KMS-11 (cell line): ENCODE measurements around the gene METTL2B.
"Not testable (repeated sequence)": the region's sequence is repeated elsewhere in the genome, so short reads cannot be mapped to it uniquely, and the experiment has no call there.

Source experiments
- H2AFZ ChIP-seq: fragments of 200-600 bp; sonication (generic); 2 replicates; pipeline ENCODE4 v1.6.1; 2016; ENCODE audit warnings: antibody characterized with exemption, mixed run types, low read depth
- H3K27ac ChIP-seq: fragments of 200-600 bp; sonication (generic); 2 replicates; pipeline ENCODE4 v1.6.1; 2016; ENCODE audit warnings: mild to moderate bottlenecking, mixed run types
- H3K27me3 ChIP-seq: fragments of 200-600 bp; sonication (generic); 2 replicates; pipeline ENCODE4 v1.6.1; 2017; ENCODE audit warnings: mild to moderate bottlenecking, low read depth, mixed run types, moderate library complexity; ENCODE audit not compliant: insufficient read depth
- H3K36me3 ChIP-seq: fragments of 200-600 bp; sonication (generic); 2 replicates; pipeline ENCODE4 v1.6.1; 2017; ENCODE audit warnings: mild to moderate bottlenecking, mixed run types; ENCODE audit not compliant: insufficient read depth
- H3K4me1 ChIP-seq: fragments of 200-600 bp; sonication (generic); 2 replicates; pipeline ENCODE4 v1.6.1; 2016; ENCODE audit warnings: mild to moderate bottlenecking, low read depth, mixed run types; ENCODE audit not compliant: poor library complexity, severe bottlenecking
- H3K4me2 ChIP-seq: fragments of 200-600 bp; sonication (generic); 2 replicates; pipeline ENCODE4 v1.7.0; 2016; ENCODE audit warnings: mild to moderate bottlenecking, mixed run types
- H3K4me3 ChIP-seq: fragments of 200-600 bp; sonication (generic); IDR thresholded peaks from 2 replicates; pipeline ENCODE4 v1.6.1; 2017; ENCODE audit warnings: low read depth, low read length, mixed read lengths; ENCODE audit not compliant: insufficient read depth
- H3K79me2 ChIP-seq: fragments of 200-600 bp; sonication (generic); 2 replicates; pipeline ENCODE4 v1.6.1; 2016; ENCODE audit warnings: low read depth, mixed run types; ENCODE audit not compliant: insufficient read depth
- H3K9ac ChIP-seq: fragments of 200-600 bp; sonication (generic); 2 replicates; pipeline ENCODE4 v1.6.1; 2016; ENCODE audit warnings: mild to moderate bottlenecking, mixed run types
- H4K20me1 ChIP-seq: fragments of 200-600 bp; sonication (generic); 2 replicates; pipeline ENCODE4 v1.6.1; 2016; ENCODE audit warnings: mild to moderate bottlenecking, mixed run types; ENCODE audit not compliant: insufficient read depth
- CTCF ChIP-seq: fragments of 200-600 bp; sonication (generic); conservative IDR thresholded peaks from 2 replicates; pipeline ENCODE4 v1.6.1; 2017; ENCODE audit warnings: low read depth, mild to moderate bottlenecking, antibody characterized with exemption, low read length, moderate library complexity, mixed read lengths

The METTL2B gene

GRCh38 chr7:128488134-128488533 lies 11.6 kb downstream of the METTL2B start:
- not testable (repeated sequence) for H2AFZ ChIP-seq, H3K27ac ChIP-seq, H3K4me1 ChIP-seq, H3K9ac ChIP-seq, H3K79me2 ChIP-seq, H3K4me2 ChIP-seq, H3K4me3 ChIP-seq, H3K27me3 ChIP-seq, H4K20me1 ChIP-seq, H3K36me3 ChIP-seq

- 0 out of 2 replicates have a peak, but pooled peaks cover 6% of the 10 kb centered on the region for H3K36me3 ChIP-seq
- H3K4me3 ChIP-seq, result no peak overlapping the region
- H3K9ac ChIP-seq, result no peak overlapping the region
These were observed 20.9 kb downstream of the METTL2B start for GRCh38 chr7:128497405-128497804.

GRCh38 chr7:128505416-128505815 lies 28.9 kb downstream of the METTL2B start:
- Histone ChIP-seq H3K27ac (peak overlapping the region; percentile 91), H3K4me1 (peaks cover 66% of the 10 kb centered on the region), H3K4me2 (peak overlapping the region; percentile 90; the same call in 1 of the 2 replicates)
- not testable (repeated sequence) for H3K9ac ChIP-seq, H3K27me3 ChIP-seq, H3K4me3 ChIP-seq, H3K79me2 ChIP-seq, H2AFZ ChIP-seq, H4K20me1 ChIP-seq, H3K36me3 ChIP-seq

More at GRCh38 chr7:128497405-128497804, 20.9 kb downstream of the METTL2B start:
- no peak for TF ChIP-seq CTCF
- no peak overlapping the region for H2AFZ ChIP-seq
- no peaks in the 10 kb centered on the region for H3K4me1 ChIP-seq
- H3K79me2 ChIP-seq, result no peaks in the 10 kb centered on the region
- H3K27me3 ChIP-seq, result no peaks in the 10 kb centered on the region
- no peak overlapping the region for H3K27ac ChIP-seq
- H3K4me2 ChIP-seq, result no peak overlapping the region
- H4K20me1 ChIP-seq, result no peaks in the 10 kb centered on the region

GRCh38 chr7:128506819-128507218 lies 30.3 kb downstream of the METTL2B start:
- H3K36me3 ChIP-seq, H4K20me1 ChIP-seq, H2AFZ ChIP-seq, H3K27me3 ChIP-seq, H3K4me3 ChIP-seq, H3K79me2 ChIP-seq: not testable (repeated sequence)
- Histone ChIP-seq H3K4me2 (peak overlapping the region; percentile 90), H3K9ac (peak overlapping the region; percentile 46; the same call in 1 of the 2 replicates), H3K4me1 (peaks cover 66% of the 10 kb centered on the region), H3K27ac (peak overlapping the region; percentile 91)

- not testable (repeated sequence) for H2AFZ ChIP-seq, H4K20me1 ChIP-seq, H3K79me2 ChIP-seq, H3K27me3 ChIP-seq, H3K36me3 ChIP-seq, H3K4me3 ChIP-seq
- Histone ChIP-seq H3K27ac (peak overlapping the region; percentile 91), H3K4me2 (peak overlapping the region; percentile 90), H3K9ac (peak overlapping the region; percentile 46; the same call in 1 of the 2 replicates), H3K4me1 (peaks cover 66% of the 10 kb centered on the region)
These were observed 30.9 kb downstream of the METTL2B start for GRCh38 chr7:128507321-128507993.

GRCh38 chr7:128511692-128512091 lies 35.1 kb downstream of the METTL2B start:
- H3K4me3 ChIP-seq, H3K9ac ChIP-seq, H4K20me1 ChIP-seq, H3K36me3 ChIP-seq, H3K79me2 ChIP-seq, H3K27me3 ChIP-seq, H3K27ac ChIP-seq, H3K4me2 ChIP-seq, H2AFZ ChIP-seq: not testable (repeated sequence)
- peaks cover 37% of the 10 kb centered on the region for H3K4me1 ChIP-seq

GRCh38 chr7:128515232-128515631 lies 38.7 kb downstream of the METTL2B start:
- H3K4me2 ChIP-seq, H4K20me1 ChIP-seq, H3K27me3 ChIP-seq, H3K4me1 ChIP-seq, H3K79me2 ChIP-seq, H3K9ac ChIP-seq, H3K36me3 ChIP-seq, H3K4me3 ChIP-seq, H3K27ac ChIP-seq, H2AFZ ChIP-seq: not testable (repeated sequence)

GRCh38 chr7:128517023-128517422 lies 40.5 kb downstream of the METTL2B start:
- not testable (repeated sequence) for H3K4me2 ChIP-seq, H3K79me2 ChIP-seq, H3K36me3 ChIP-seq, H3K27ac ChIP-seq, H3K27me3 ChIP-seq, H3K4me3 ChIP-seq, H3K9ac ChIP-seq, H3K4me1 ChIP-seq, H4K20me1 ChIP-seq, H2AFZ ChIP-seq

GRCh38 chr7:128523226-128523931 lies 46.8 kb downstream of the METTL2B start:
- not testable (repeated sequence) for H3K36me3 ChIP-seq, H3K4me3 ChIP-seq, H4K20me1 ChIP-seq, H3K79me2 ChIP-seq, H2AFZ ChIP-seq, H3K9ac ChIP-seq, H3K27me3 ChIP-seq
- H3K4me2 ChIP-seq, result peak overlapping the region; percentile 7; the same call in 1 of the 2 replicates
- peaks cover 35% of the 10 kb centered on the region for H3K4me1 ChIP-seq
- H3K27ac ChIP-seq, result peak overlapping the region; percentile 7; the same call in 1 of the 2 replicates
